Loucy (cell line): Measurements from ENCODE around the gene USF2.
A peak's percentile ranks its signal among the peaks of the same experiment; 100 is the strongest.

Experiments used
- H2AFZ ChIP-seq: fragments of 200-600 bp; sonication (generic); 2 replicates; pipeline ENCODE4 v1.6.0; 2016; ENCODE audit warnings: antibody characterized with exemption, mild to moderate bottlenecking, low read length, moderate library complexity
- H3F3A ChIP-seq: fragments of 200-600 bp; 2 replicates; pipeline ENCODE4 v1.6.0; 2016; ENCODE audit warnings: antibody characterized with exemption, low read depth, mild to moderate bottlenecking
- H3K27me3 ChIP-seq: fragments of 200-600 bp; sonication (generic); 2 replicates; pipeline ENCODE4 v1.6.1; 2014; ENCODE audit warnings: low read length, mild to moderate bottlenecking; ENCODE audit not compliant: insufficient read depth, poor library complexity, severe bottlenecking
- H3K36me3 ChIP-seq: fragments of 200-600 bp; sonication (generic); 2 replicates; pipeline ENCODE4 v1.6.1; 2016; ENCODE audit warnings: low read length; ENCODE audit not compliant: insufficient read depth
- H3K4me1 ChIP-seq: fragments of 200-600 bp; sonication (generic); 2 replicates; pipeline ENCODE4 v1.5.1; 2014; ENCODE audit warnings: low read length, mild to moderate bottlenecking; ENCODE audit not compliant: insufficient read depth, poor library complexity, severe bottlenecking
- H3K4me2 ChIP-seq: fragments of 200-600 bp; sonication (generic); 2 replicates; pipeline ENCODE4 v1.6.0; 2014; ENCODE audit warnings: antibody characterized with exemption, low read length, low read depth, mild to moderate bottlenecking; ENCODE audit not compliant: poor library complexity, severe bottlenecking
- H3K4me3 ChIP-seq: fragments of 200-600 bp; sonication (generic); 2 replicates; pipeline ENCODE4 v1.5.1; 2014; ENCODE audit warnings: low read length, mild to moderate bottlenecking, mixed read lengths; ENCODE audit not compliant: poor library complexity, severe bottlenecking
- H3K79me2 ChIP-seq: fragments of 200-600 bp; sonication (generic); 2 replicates; pipeline ENCODE4 v1.6.1; 2014; ENCODE audit warnings: low read length; ENCODE audit not compliant: insufficient read depth
- H3K9ac ChIP-seq: fragments of 200-600 bp; sonication (generic); 2 replicates; pipeline ENCODE4 v1.6.0; 2014; ENCODE audit warnings: mild to moderate bottlenecking, low read depth, low read length, moderate library complexity; ENCODE audit not compliant: poor library complexity, severe bottlenecking
- H3K9me2 ChIP-seq: fragments of 200-600 bp; sonication (generic); replicated peaks from 2 replicates; pipeline ENCODE4 v1.6.1; 2016; ENCODE audit warnings: low read depth, low read length, mixed read lengths
- H3K9me3 ChIP-seq: fragments of 200-600 bp; sonication (generic); 2 replicates; pipeline ENCODE4 v1.6.1; 2014; ENCODE audit warnings: mild to moderate bottlenecking, antibody characterized with exemption, low read length, low read depth; ENCODE audit not compliant: insufficient read depth
- H4K20me1 ChIP-seq: fragments of 200-600 bp; sonication (generic); 2 replicates; pipeline ENCODE4 v1.6.0; 2014; ENCODE audit warnings: antibody characterized with exemption, low read length, mild to moderate bottlenecking; ENCODE audit not compliant: insufficient read depth, poor library complexity, severe bottlenecking
- CTCF ChIP-seq: fragments of 200-600 bp; sonication (generic); conservative IDR thresholded peaks from 2 replicates; pipeline ENCODE4 v1.5.1; 2014; ENCODE audit warnings: mild to moderate bottlenecking, antibody characterized with exemption, low read length
- EZH2phosphoT487 ChIP-seq: fragments of 200-600 bp; IDR thresholded peaks from 2 replicates; pipeline ENCODE4 v1.6.1; 2018; ENCODE audit warnings: antibody characterized with exemption, mild to moderate bottlenecking, moderate library complexity, borderline replicate concordance

USF2 gene

GRCh38 chr19:35311901-35312665 is 43.3 kb downstream of the USF2 start:
- no peaks in the 10 kb centered on the region for H3K9me3 ChIP-seq
- no peaks in the 10 kb centered on the region for H3K79me2 ChIP-seq
- no peak overlapping the region for H3K4me2 ChIP-seq
- no peaks in the 10 kb centered on the region for H3K27me3 ChIP-seq
- no peaks in the 10 kb centered on the region for H4K20me1 ChIP-seq
- no peaks in the 10 kb centered on the region for H3K9me2 ChIP-seq
- no peaks in the 10 kb centered on the region for H3F3A ChIP-seq
- TF ChIP-seq EZH2phosphoT487: no peak
- no peak for TF ChIP-seq CTCF
- H3K4me3 ChIP-seq: no peak overlapping the region
- peaks cover 29% of the 10 kb centered on the region for H3K4me1 ChIP-seq
- H2AFZ ChIP-seq: no peak overlapping the region
- H3K36me3 ChIP-seq: no peaks in the 10 kb centered on the region
- H3K9ac ChIP-seq: no peak overlapping the region

DNA sequence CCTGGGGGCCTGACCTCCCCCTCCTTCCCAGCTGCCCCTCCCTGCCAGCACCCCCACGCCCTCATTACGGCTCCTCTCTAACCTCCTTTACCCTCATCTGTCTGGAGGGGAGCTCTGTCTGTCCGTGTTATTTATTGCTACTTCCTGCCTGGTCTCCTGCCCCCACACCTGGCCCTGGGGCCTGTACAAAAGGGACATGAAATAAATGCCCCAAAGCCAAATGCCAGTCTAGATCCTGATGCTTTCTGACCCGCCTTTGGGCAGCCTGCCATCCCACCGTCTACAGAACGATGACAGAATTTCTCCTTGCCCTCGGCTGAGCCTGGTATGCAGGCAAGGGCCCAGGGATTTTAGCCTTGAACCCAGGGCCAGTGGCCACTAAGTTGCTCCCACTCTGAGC is 44.8 kb downstream of the USF2 start:
- Histone ChIP-seq H3K4me3 (no peak overlapping the region), H3K4me1 (peaks cover 39% of the 10 kb centered on the region), H3F3A (no peaks in the 10 kb centered on the region), H2AFZ (no peak overlapping the region), H3K9me2 (no peaks in the 10 kb centered on the region), H3K9ac (peak overlapping the region; percentile 41), H4K20me1 (no peaks in the 10 kb centered on the region), H3K9me3 (no peaks in the 10 kb centered on the region), H3K36me3 (no peaks in the 10 kb centered on the region), H3K27me3 (no peaks in the 10 kb centered on the region), H3K4me2 (peak overlapping the region; percentile 35), H3K79me2 (no peaks in the 10 kb centered on the region)
- TF ChIP-seq CTCF (no peak), EZH2phosphoT487 (no peak)

- no peak overlapping the region for H2AFZ ChIP-seq
- no peaks in the 10 kb centered on the region for H3K9me3 ChIP-seq
- peak overlapping the region; percentile 35 for H3K4me2 ChIP-seq
- H3K9ac ChIP-seq: peak overlapping the region; percentile 41
- H3K4me1 ChIP-seq: peaks cover 43% of the 10 kb centered on the region
- no peaks in the 10 kb centered on the region for H3K36me3 ChIP-seq
- H4K20me1 ChIP-seq: no peaks in the 10 kb centered on the region
- no peaks in the 10 kb centered on the region for H3K9me2 ChIP-seq
- no peaks in the 10 kb centered on the region for H3K27me3 ChIP-seq
- H3K79me2 ChIP-seq: no peaks in the 10 kb centered on the region
- TF ChIP-seq CTCF (no peak), EZH2phosphoT487 (no peak)
- no peak overlapping the region for H3K4me3 ChIP-seq
- H3F3A ChIP-seq: no peaks in the 10 kb centered on the region
These were observed 45.3 kb downstream of the USF2 start for GRCh38 chr19:35314031-35314430.
